Stimulated activated CD8-positive, alpha-beta memory T cell treated with anti-CD3 and anti-CD28 coated beads, Interleukin-7, amount 100 ng/mL, for 24 hours (primary cell): ENCODE data around the gene TTC38.

ENCODE experiments used
- DNase-seq: peaks from one replicate; pipeline ENCODE4 v3.0.0-alpha.2; 2020; ENCODE audit warnings: low read depth

TTC38 gene

DNA sequence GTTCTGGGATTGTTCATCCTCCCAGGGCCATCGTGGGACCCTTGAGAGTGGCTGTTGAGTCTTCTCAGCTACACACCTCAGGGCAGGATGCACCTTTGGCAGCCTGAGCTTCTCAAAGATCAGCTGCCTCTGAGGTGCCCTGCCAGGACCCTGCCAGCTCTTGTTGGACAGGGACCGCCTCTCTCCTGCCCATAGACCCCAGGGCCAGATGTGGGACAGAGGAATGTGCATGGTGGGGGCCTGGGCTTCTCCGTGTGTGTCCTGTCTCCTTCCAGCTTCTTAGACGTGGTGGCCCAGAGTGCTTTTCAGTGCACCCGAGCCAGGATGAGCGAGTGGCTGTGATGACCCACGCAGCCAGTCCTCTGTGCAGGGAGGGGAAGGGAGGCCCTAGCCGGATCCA lies 61.8 kb downstream of the TTC38 start:
- DNase-seq = no peak

DNA sequence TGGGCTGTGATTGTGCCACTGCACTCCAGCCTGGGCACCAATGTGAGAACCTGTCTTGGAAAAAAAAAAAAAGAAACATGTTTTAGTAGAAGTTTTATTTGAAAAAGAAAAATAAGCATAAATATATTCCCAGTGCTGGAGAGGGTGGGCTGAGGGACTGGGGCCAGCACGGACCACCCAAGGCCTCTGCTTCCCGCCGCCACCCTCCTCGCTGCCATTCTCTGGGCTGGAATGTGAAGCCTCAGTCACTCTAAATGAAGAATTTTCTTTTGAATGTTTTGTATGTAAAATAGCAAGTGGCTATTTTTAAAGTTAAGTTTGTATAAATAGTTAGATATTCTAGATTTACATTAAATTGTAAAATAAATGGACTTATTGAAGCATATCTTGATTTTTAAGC lies 62.6 kb downstream of the TTC38 start:
- no peak for DNase-seq

DNA sequence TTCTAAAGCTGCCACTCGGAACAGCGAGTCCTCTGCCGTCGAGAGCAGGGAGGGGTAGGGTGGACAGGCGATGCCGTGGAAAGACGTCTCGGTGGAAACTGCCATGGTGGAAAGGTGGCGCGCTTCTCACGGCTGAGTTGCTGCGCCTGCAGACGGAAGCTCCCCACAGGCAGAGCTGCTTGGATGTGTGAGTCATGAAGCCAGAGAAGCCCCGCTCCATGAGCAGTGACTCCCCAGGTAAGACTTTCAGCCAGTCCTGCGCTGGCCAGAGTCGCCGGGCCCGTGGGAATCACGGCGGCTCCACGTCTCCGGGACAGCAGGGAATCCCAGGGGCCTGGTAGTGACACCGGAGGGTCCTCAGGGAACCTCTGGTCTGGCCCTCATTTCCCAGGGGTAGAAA lies 63.7 kb downstream of the TTC38 start:
- no peak for DNase-seq

DNA sequence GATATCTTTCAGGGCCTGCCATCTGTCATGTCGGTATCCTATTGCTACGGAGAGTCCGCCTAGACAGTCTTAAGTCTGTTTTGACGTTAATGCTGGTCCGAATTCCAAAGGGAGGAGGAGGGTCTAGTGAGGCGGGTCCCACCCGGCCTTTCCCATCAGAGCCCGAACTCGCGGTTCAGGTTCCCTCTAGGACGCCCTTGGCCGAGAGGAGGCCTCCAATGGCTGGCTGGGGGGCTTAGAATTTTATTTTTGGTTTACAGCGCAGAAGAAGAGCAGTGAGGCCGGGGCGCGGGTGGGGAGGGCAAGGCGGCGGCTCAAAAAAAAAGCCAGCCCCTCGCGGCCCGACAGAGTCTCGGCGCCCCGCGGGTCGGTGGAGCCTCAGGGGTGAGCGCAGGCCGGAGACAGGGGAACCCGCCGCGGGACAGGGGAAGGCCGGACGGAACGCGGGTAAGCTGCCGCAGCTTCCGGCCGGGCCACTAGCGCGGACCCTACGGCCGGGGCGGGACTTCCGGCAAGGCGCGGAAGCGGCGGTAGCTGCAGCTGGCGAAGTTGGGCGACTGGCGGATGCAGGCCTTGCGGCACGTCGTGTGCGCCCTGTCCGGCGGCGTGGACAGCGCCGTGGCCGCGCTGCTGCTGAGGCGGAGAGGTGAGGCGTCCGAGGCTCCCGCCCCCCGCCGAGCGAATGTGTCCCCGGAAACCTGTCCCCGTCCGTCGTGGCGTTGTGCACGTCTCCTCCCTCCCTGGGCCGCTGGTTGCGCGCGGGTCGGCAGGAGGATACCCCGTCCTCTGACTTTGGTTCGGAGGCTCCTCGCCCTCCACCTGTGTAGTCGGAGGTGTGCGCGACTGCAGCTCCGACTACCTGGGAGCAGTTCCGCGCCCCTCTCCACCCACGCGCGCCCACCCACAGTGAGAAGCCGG lies 67.7 kb downstream of the TTC38 start, which contains the start of gene TRMU:
Gene TRMU (plus strand): TSS at position 514 of the 918 bp plus-strand sequence. CDS start 51 bp downstream, at position 565.
- DNase-seq = peak; percentile 44

DNA sequence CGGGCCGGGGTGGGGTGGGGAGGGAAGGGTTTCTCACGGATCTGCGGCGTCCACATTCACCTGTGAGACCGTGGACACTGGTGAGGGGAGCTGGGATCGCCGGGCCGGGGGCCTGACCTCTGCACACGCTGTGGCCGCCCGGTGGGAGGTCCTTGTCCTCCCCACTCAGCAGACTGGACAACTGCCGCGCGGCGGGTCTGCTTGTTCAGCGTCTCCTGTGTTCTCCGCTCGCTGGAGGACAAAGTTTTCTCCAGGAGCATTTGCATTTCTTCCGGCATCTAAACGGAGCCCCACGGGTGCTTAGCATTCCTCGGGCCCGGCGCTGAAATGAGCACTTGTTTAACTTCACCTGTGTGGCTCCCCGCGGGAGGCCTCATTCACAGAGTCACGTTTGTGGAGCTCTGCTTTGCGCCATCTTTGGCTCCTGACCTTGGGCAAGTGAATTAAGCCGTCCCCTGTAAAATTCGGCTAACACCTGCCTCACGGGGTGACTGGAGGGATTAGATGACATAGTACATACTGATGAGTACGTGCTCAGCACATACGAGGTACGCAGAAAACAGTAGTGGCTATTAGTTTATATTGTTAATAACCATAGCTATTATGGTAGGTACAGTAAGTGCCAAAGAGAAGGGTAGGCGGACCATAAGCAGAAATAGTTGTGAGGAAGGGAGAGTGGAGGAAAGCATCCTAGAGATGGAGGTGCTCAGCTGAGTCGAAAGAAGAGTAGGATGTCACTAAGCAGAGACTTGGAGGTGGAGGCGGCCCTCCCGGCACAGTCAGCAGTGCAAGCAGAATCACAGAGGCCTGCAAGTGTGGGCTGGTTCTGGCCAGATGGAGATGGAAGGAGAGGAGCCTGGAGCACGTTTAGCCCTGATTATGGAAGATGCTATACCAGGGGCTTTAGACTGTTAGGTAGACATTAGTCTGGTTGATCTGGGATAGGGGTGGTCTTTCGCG lies 68.6 kb downstream of the TTC38 start:
- no peak for DNase-seq

DNA sequence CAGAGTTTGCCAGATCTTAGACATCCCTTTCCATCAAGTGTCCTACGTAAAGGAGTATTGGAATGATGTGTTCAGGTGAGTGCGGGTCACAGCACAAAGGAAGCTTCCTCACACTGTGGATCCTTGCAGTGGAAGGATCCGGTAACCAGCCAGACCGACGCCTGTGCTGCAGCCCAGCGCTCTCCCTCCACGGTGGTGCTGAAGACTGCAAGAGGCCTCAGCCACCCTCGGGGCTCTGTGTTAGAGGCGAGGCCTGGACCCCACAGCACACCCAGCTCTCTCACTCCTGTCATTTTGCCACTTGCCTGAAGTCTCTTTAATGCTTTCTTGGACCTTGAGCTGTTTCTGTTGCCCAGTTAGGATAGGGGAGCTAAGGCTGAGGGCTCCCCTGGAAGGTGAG lies 70.1 kb downstream of the TTC38 start:
- DNase-seq = no peak

DNA sequence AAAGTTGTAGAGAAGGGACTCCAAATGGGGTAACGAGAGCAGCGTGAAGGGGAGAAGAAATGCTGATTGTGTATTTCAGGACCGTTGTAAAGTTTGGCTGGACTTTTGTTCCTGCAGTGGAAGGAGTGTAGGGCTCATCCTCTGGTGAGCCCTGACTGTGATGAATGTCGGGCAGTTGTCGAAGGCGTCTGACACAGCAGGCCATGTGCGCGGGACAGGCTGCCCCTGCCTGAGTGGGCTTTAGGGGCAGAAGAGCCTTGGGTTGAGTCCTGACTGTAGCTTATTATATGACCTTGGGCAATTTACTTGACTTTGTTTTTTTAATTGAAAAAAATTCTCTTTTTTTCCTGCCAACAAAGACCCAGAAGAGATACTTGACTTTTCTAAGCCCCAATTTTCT lies 70.8 kb downstream of the TTC38 start:
- DNase-seq = no peak

DNA sequence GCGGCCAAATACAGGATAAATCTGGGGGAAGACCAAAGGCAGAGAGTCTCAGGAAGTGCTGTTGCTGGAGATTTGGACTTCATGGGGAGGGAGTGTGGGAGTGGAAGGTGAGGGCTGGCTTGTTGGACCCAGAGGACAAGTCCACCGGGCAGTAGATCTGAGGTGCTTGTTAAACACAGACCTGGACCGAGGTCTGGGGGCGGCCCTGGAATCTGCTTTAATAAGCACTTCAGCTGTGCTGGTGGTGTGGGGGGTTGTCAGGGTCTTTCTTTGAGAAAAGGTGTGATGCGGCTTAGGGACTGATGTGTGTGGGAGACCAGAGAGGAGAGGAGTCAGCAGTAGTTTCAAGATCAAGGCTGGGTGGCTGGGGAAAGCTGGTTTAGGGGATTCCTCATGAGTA lies 72.1 kb downstream of the TTC38 start:
- DNase-seq = no peak

DNA sequence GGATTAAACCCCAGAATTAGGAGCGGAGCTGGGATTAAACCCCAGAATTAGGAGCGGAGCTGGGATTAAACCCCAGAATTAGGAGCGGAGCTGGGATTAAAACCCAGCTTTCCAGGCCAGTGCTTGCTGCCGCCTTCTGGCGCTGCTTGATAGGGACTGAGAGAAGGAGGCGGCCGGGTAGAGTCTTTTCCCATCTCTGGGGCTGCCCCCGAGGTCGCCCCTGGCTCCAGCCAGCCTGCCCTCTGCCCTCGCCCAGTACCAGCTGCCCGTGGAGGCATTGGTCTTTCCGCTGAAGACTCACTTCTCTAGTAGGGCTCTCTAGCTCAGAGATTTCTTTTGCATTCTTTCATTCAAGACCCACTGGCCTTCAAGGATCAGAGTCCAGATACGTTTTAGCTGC lies 72.9 kb downstream of the TTC38 start:
- no peak for DNase-seq
